ENCODE results near the gene PERCC1.

PERCC1 gene

DNA sequence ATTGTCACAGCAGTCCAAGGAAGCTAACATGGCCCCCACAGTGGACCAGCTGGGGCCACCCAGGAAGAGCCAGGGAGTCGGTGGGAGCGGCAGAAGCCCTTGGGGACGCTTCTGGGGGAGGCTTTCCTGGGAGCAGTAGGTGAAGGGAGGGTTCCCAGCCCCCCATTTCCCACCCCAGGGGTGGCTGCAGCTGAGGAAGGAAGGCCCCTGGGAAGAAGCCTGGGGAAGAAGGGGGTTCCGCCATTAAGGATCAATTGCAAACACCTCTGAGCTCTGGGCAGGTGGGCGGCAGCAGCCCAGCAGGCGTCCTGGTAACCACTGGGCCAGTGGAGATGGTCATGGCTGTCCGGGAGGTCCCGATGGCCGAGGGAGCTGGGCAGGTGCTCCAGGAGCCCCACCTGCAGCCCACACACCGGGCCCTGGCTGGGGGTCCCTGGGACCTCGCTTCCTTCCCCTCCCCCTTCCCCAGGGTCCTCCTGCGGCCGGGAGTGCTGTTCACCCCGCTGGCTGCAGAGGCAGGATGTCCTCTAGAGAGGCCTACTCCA lies 592 bp upstream of the PERCC1 start:
- no peaks in the 10 kb centered on the region for H3K36me3 ChIP-seq (ENCODE audit: control insufficient read depth, insufficient read depth, low read length)
- no peaks in the 10 kb centered on the region for H3K9me3 ChIP-seq (ENCODE audit: control insufficient read depth, low read length)
- no peak overlapping the region for H2AFZ ChIP-seq
- H3K4me2 ChIP-seq (ENCODE audit: low read length): no peak overlapping the region
- H3K27ac ChIP-seq: no peak overlapping the region
- H3K79me2 ChIP-seq: no peaks in the 10 kb centered on the region
- no peak overlapping the region for H3K9ac ChIP-seq
- H3K4me1 ChIP-seq: no peaks in the 10 kb centered on the region
- no peak overlapping the region for H3K4me3 ChIP-seq (ENCODE audit: low read depth, low read length)
- TF ChIP-seq CTCF (IDR thresholded peaks at IDR 0.05): no peak
- H3K27me3 ChIP-seq (ENCODE audit: control insufficient read depth, insufficient read depth, low read length): no peaks in the 10 kb centered on the region

DNA sequence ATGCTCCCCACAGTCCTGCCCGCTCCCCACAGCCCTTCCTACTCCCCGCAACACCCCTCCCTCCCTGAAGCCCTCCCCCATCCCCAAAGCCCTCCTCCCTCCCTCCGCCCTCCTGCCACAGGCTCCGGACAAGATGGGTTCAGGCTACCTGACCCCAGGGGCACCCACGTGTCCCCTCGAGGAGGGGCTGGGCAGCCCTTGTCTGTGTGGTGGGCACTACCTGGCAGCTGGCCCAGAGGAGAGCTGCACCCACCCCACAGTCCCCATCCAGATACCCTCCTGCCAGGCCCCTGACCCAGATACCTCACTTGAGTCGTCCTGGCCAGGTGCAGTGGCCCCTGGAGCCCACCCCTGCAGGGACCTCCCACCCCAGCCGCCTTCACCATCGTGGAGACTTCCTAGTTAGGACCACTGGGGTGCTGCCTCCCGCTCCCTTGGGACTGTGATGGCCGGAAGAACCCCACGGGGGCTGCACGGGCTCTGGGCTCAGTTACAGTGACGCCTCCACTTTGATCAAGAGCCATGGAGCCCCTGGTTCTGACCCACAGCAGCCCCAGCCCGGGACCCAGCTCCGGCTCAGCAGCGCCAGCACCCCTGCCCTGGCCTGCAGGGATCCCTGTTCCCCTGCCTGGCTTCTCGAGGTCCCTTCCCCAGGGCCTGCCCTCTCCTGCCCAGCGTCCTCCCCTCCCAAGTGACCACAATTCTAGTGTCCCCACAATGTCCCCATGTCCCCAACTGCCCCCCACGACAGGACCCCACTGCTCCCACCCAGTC lies 806 bp downstream of the PERCC1 start:
- no peak overlapping the region for H3K9ac ChIP-seq
- H2AFZ ChIP-seq: no peak overlapping the region
- no peak overlapping the region for H3K4me3 ChIP-seq (ENCODE audit: low read depth, low read length)
- no peak overlapping the region for H3K4me2 ChIP-seq (ENCODE audit: low read length)
- no peak for TF ChIP-seq CTCF (IDR thresholded peaks at IDR 0.05)
- H3K9me3 ChIP-seq (ENCODE audit: control insufficient read depth, low read length): no peaks in the 10 kb centered on the region
- H3K79me2 ChIP-seq: no peaks in the 10 kb centered on the region
- no peaks in the 10 kb centered on the region for H3K4me1 ChIP-seq
- no peaks in the 10 kb centered on the region for H3K36me3 ChIP-seq (ENCODE audit: control insufficient read depth, insufficient read depth, low read length)
- H3K27ac ChIP-seq: no peak overlapping the region
- no peaks in the 10 kb centered on the region for H3K27me3 ChIP-seq (ENCODE audit: control insufficient read depth, insufficient read depth, low read length)

GRCh38 chr16:1432388-1433262 lies 1.7 kb downstream of the PERCC1 start:
- Histone ChIP-seq H3K27ac (no peak overlapping the region), H3K9me3 (ENCODE audit: control insufficient read depth, low read length) (no peaks in the 10 kb centered on the region), H3K4me1 (no peaks in the 10 kb centered on the region), H3K27me3 (ENCODE audit: control insufficient read depth, insufficient read depth, low read length) (no peaks in the 10 kb centered on the region), H3K9ac (no peak overlapping the region), H3K4me3 (ENCODE audit: low read depth, low read length) (no peak overlapping the region), H3K36me3 (ENCODE audit: control insufficient read depth, insufficient read depth, low read length) (no peaks in the 10 kb centered on the region), H3K4me2 (ENCODE audit: low read length) (no peak overlapping the region), H2AFZ (no peak overlapping the region), H3K79me2 (no peaks in the 10 kb centered on the region)
- no peak for TF ChIP-seq CTCF (IDR thresholded peaks at IDR 0.05)

GRCh38 chr16:1433263-1433560 lies 2.3 kb downstream of the PERCC1 start:
- Histone ChIP-seq H3K36me3 (ENCODE audit: control insufficient read depth, insufficient read depth, low read length) (no peaks in the 10 kb centered on the region), H3K4me3 (ENCODE audit: low read depth, low read length) (no peak overlapping the region), H3K79me2 (no peaks in the 10 kb centered on the region), H3K9ac (no peak overlapping the region), H2AFZ (no peak overlapping the region), H3K27ac (no peak overlapping the region), H3K4me1 (no peaks in the 10 kb centered on the region), H3K27me3 (ENCODE audit: control insufficient read depth, insufficient read depth, low read length) (no peaks in the 10 kb centered on the region), H3K9me3 (ENCODE audit: control insufficient read depth, low read length) (no peaks in the 10 kb centered on the region), H3K4me2 (ENCODE audit: low read length) (no peak overlapping the region)
- no peak for TF ChIP-seq CTCF (IDR thresholded peaks at IDR 0.05)

All from parathyroid adenoma (tissue), 2 donors.